KBM-7 (cell line): ENCODE measurements around the gene ARHGEF26.

Source experiments
- DNase-seq: peaks from one replicate; pipeline ENCODE4 v3.0.0-alpha.2; 2015
- in situ Hi-C: fragments of 300-500 bp; cut with MboI; formaldehyde crosslinking; loops from 2 replicates; pipeline ENCODE4 v1.14.3; 2020; ENCODE audit warnings: low sequenced_read_pairs, low pct_unique_long_range_greater_than_20kb, mixed read lengths

The ARHGEF26 gene

DNA sequence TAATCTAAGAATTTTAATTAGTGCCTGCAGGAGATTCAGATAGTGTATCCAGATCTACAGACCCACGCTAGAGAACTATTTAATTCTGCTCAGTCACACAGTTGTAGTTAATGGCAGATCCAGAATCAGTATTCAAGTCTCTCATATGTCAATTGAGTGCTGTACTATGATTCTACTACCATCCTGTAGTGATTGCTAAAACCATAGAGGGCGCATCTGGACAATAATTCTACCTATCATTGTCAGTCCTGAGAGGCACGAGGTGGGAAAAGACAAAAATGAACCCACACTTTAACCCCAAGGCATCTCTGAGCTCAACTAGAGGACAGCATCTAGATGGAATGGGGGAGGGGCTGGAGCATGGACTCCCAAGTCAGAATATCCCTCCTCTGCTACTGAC, 180.4 kb downstream of the ARHGEF26 start:
- in situ Hi-C loops = no loop called here
- no peak for DNase-seq

DNA sequence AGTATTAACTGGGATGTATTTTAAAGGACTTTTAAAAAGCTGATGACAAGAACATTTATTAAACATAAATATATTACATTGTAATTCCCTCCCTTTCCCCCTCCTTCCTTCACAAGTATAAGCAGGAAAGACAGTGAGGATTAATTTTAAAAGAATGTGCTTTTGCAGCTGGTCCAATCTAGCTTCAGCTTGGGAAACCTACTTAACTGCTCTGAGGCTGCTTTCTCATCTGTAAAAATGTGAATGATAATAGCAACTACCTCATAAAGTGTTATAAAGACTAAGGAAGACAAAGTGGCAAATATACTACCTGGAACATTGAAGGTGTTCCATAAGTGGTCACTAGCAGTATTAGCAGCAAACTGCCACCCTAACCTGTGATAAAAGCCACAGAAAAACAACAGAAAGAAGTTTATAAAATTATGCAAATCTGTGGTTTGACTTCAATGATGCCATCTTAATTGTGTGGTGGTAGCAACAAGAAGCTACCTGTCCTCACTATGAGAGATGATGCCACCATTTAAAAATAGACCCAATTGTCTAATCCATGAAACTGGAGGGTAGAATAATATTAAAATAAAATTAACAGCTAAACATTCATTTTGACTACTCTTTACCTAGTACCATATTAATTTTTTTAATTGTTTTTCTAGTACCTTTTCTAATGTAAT, 183.1 kb downstream of the ARHGEF26 start:
- in situ Hi-C loops = no loop called here
- no peak for DNase-seq

DNA sequence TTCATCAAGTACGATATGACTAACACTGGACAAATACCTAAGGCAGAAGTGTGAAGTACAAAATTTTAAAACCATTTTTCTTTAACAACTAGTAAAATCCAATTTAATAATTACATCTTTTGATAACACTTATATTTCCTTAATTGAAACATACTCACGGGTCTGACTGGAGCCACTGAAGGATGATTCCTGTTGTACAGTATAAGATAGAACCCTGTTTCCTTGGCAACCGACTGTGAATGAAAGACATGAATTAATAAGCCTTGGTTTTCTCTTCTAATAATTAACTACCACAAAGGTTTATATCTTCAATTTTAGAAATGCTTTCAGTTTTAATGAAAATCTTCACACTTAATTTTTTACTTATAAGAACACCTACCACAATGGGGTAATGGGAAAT, 183.7 kb downstream of the ARHGEF26 start:
- no peak for DNase-seq
- in situ Hi-C loops = no loop called here

DNA sequence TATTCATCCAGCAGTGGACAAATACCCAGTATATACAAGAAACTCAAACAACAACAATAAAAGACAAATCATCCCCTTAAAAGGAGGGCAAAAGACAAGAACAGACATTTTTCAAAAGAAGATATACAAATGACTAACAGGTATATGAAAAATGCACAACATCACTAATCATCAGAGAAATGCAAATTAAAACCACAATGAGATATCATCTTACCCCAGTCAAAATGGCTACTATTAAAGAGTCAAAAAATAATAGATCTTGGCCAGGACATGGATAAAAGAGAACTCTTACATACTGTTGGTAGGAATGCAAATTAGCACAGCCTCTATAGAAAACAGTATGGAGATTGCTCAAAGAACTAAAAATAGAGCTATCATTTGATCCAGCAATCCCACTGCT, 186.2 kb downstream of the ARHGEF26 start:
- no peak for DNase-seq
- in situ Hi-C loops = no loop called here
